ENCODE data around the gene CELSR3. TPM values are rescaled to one million over a fixed set of nuclear protein-coding genes. Genes with fewer than 3 reads are reported as not detected.

CELSR3 gene
- total RNA-seq, 1 experiment from 2014 or later = 35.4 TPM

DNA sequence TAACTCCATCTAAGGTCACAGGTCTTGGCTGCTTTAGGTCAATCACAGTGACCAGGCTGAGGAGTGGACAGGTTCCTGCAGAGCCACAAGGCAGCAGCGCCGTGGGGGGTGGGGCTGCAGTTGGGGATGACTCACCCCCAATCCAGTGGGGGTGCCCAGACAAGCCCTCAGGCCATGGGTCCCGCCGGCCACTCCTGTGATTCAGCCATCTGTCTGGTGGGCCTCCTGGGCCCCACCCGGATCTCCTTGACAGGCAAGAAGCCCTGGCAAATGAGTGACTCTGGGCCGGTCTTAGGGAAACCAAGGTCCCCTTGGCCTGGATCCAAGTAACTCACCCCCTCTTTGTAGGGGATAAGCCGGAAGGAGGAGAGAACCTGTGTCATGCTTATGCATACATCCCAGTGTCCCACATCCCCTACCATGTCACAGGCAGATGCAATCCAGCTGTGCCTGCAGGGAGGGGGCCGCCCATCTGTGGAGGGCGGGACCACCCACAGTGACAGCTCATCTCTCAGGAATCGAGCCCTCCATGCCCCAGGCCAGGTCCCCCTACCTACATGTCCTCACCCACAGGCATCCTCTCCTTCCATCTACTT is 67.1 kb downstream of the CELSR3 start:
- Histone ChIP-seq H3K27me3 (replicated peaks; ENCODE audit: control insufficient read depth, insufficient read depth, low read length) (no peaks in the 10 kb centered on the region), H3K9me3 (no peaks in the 10 kb centered on the region), H3K4me1 (peaks cover 12% of the 10 kb centered on the region), H3K4me3 (ENCODE audit: low read depth, low read length) (no peak overlapping the region), H3K36me3 (ENCODE audit: control insufficient read depth, insufficient read depth, low read length) (no peaks in the 10 kb centered on the region; the same call in 1 of the 2 replicates)
- intact Hi-C loops (cut with micrococcal nuclease; ENCODE audit: unreplicated experiment) = no loop called here
- no peaks in the 10 kb centered on the region for H3K27me3 Mint-ChIP-seq (ENCODE audit: insufficient read depth, unreplicated experiment)
- DNase-seq = peak; percentile 25 to 64
- BruUV-seq (replicated peaks) = no TSS peak
- ChIA-PET CTCF (no interaction called here), POLR2A (no interaction called here)
- H3K4me3 Mint-ChIP-seq (ENCODE audit: unreplicated experiment) = no peak overlapping the region
- peaks cover 27% of the 10 kb centered on the region for H3K36me3 Mint-ChIP-seq (ENCODE audit: insufficient read depth, unreplicated experiment)
- H3K4me1 Mint-ChIP-seq (ENCODE audit: low read depth, unreplicated experiment) = peaks cover 7% of the 10 kb centered on the region
- no peaks in the 10 kb centered on the region for H3K9me3 Mint-ChIP-seq (ENCODE audit: unreplicated experiment)
- TF ChIP-seq, protein P1, sequence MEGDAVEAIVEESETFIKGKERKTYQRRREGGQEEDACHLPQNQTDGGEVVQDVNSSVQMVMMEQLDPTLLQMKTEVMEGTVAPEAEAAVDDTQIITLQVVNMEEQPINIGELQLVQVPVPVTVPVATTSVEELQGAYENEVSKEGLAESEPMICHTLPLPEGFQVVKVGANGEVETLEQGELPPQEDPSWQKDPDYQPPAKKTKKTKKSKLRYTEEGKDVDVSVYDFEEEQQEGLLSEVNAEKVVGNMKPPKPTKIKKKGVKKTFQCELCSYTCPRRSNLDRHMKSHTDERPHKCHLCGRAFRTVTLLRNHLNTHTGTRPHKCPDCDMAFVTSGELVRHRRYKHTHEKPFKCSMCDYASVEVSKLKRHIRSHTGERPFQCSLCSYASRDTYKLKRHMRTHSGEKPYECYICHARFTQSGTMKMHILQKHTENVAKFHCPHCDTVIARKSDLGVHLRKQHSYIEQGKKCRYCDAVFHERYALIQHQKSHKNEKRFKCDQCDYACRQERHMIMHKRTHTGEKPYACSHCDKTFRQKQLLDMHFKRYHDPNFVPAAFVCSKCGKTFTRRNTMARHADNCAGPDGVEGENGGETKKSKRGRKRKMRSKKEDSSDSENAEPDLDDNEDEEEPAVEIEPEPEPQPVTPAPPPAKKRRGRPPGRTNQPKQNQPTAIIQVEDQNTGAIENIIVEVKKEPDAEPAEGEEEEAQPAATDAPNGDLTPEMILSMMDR (IDR thresholded peaks at IDR 0.05; ENCODE audit: insufficient read depth in 1 of 2, low read depth in 1 of 2, low read length in 1 of 2, severe bottlenecking in 1 of 2, unreplicated experiment in 1 of 2) = no peak
- H3K27ac Mint-ChIP-seq (ENCODE audit: unreplicated experiment) = peak overlapping the region; percentile 34

DNA sequence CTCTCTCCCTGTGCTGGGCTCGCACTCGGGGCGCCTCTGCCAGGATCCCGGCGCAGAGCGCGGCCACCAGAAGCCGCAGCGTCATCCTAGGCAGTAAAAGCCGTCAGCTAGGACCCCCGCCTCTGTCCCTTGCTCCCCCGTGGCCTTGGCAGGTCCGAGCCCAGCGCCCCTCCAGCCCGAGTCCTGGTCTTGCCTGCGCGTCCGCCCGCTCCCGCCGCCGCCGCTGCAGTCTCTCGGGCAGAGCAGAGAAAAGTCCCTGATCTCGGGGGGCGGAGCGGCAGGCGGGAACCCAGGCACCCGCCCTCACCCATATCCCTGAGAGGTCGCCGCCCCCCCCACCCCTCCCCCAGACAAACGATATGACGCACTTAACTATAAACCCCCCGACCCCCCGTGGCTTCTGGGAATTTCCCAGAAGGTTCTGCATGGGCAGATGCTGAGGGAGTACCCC is 67.6 kb downstream of the CELSR3 start, which contains the start of gene COL7A1:
Gene COL7A1 (minus strand): TSS at position 255 of the 451 bp plus-strand sequence. CDS start 170 bp downstream, at position 85.
- peaks cover 22% of the 10 kb centered on the region for H3K36me3 Mint-ChIP-seq (ENCODE audit: insufficient read depth, unreplicated experiment)
- H3K9me3 ChIP-seq = no peaks in the 10 kb centered on the region
- H3K9me3 Mint-ChIP-seq (ENCODE audit: unreplicated experiment) = no peaks in the 10 kb centered on the region
- ChIA-PET POLR2A (no interaction called here), CTCF (no interaction called here)
- peaks cover 7% of the 10 kb centered on the region for H3K4me1 Mint-ChIP-seq (ENCODE audit: low read depth, unreplicated experiment)
- no peak within 1 kb of the TSS for H3K4me3 Mint-ChIP-seq (ENCODE audit: unreplicated experiment)
- TF ChIP-seq, protein P1 (IDR thresholded peaks at IDR 0.05; ENCODE audit: insufficient read depth in 1 of 2, low read depth in 1 of 2, low read length in 1 of 2, severe bottlenecking in 1 of 2, unreplicated experiment in 1 of 2) = no peak
- H3K27ac Mint-ChIP-seq (ENCODE audit: unreplicated experiment) = peak within 1 kb of the TSS; percentile 34
- intact Hi-C loops (cut with micrococcal nuclease; ENCODE audit: unreplicated experiment) = no loop called here
- no peaks in the 10 kb centered on the region for H3K36me3 ChIP-seq (ENCODE audit: control insufficient read depth, insufficient read depth, low read length)
- no peak within 1 kb of the TSS for H3K4me3 ChIP-seq (ENCODE audit: low read depth, low read length)
- BruUV-seq (replicated peaks) = no TSS peak
- no peaks in the 10 kb centered on the region for H3K27me3 ChIP-seq (replicated peaks; ENCODE audit: control insufficient read depth, insufficient read depth, low read length)
- no peak for DNase-seq
- H3K27me3 Mint-ChIP-seq (ENCODE audit: insufficient read depth, unreplicated experiment) = no peaks in the 10 kb centered on the region
- peaks cover 12% of the 10 kb centered on the region for H3K4me1 ChIP-seq

DNA sequence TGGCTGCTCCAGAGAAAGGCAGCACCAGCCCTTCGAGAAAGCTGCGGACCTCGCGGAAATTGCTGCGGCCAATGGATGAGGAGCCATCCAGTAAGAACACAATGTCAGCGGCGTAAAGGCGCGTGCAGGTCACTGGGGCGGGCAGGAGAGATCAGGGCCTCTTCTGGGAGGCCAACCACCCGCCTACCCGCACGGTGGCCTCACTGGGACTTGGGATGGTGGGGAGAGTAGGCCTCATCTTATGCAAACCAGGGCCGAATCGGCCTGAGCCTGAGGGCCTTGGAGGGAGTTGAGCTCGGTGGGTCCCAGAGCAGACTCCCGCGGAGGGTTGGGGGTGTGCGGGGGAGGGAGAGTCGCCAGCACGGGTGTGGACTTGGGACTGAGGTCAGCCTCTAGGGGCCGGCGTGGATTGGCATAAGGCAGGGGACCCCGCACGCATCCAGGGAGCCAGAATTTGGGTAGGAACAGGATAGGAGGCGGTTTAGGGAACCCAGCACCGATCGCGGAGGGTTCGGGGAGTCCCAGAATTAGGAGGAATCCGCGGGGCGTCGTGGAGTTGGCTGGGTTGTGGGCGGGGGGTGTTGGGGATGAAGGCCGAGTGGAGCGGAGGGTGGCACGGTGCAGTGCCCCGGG is 68.2 kb downstream of the CELSR3 start:
- Histone ChIP-seq H3K27me3 (replicated peaks; ENCODE audit: control insufficient read depth, insufficient read depth, low read length) (no peaks in the 10 kb centered on the region), H3K36me3 (ENCODE audit: control insufficient read depth, insufficient read depth, low read length) (no peaks in the 10 kb centered on the region), H3K9me3 (no peaks in the 10 kb centered on the region), H3K4me1 (peaks cover 12% of the 10 kb centered on the region), H3K4me3 (ENCODE audit: low read depth, low read length) (no peak overlapping the region)
- peaks cover 12% of the 10 kb centered on the region for H3K4me1 Mint-ChIP-seq (ENCODE audit: low read depth, unreplicated experiment)
- no peak overlapping the region for H3K4me3 Mint-ChIP-seq (ENCODE audit: unreplicated experiment)
- no peak overlapping the region for H3K27ac Mint-ChIP-seq (ENCODE audit: unreplicated experiment)
- H3K9me3 Mint-ChIP-seq (ENCODE audit: unreplicated experiment) = no peaks in the 10 kb centered on the region
- CTCF ChIA-PET = no interaction called here
- DNase-seq = no peak
- BruUV-seq (replicated peaks) = no TSS peak
- POLR2A ChIA-PET = no interaction called here
- intact Hi-C loops (cut with micrococcal nuclease; ENCODE audit: unreplicated experiment) = no loop called here
- H3K27me3 Mint-ChIP-seq (ENCODE audit: insufficient read depth, unreplicated experiment) = no peaks in the 10 kb centered on the region
- TF ChIP-seq, protein P1 (IDR thresholded peaks at IDR 0.05; ENCODE audit: insufficient read depth in 1 of 2, low read depth in 1 of 2, low read length in 1 of 2, severe bottlenecking in 1 of 2, unreplicated experiment in 1 of 2) = no peak
- peaks cover 16% of the 10 kb centered on the region for H3K36me3 Mint-ChIP-seq (ENCODE audit: insufficient read depth, unreplicated experiment)

Measured in Caco-2 (cell line).